T-helper 2 cell treated with Interferon-gamma antibody and Interleukin-4, amounts not matched to agents 100 ng/mL and 5 ng/mL, for 36 hours (primary cell): ENCODE data around the gene SEMA5B. TPM values are rescaled to one million over a fixed set of nuclear protein-coding genes. Genes with fewer than 3 reads are reported as not detected.

Experiments
- intact Hi-C: fragments of 100-400 bp; cut with micrococcal nuclease; formaldehyde crosslinking; loops from one replicate; pipeline ENCODE4 v1.15.1; 2023
- total RNA-seq: library from RNA; stranded (reverse); gene quantifications from 2 replicates; pipeline ENCODE4 v1.2.3, GENCODE V29; 2022

Gene SEMA5B
- total RNA-seq, 1 donor from 2014 or later = not detected

GRCh38 chr3:122996038-122996580 lies 31.5 kb downstream of the SEMA5B start:
- intact Hi-C loops = no loop called here

DNA sequence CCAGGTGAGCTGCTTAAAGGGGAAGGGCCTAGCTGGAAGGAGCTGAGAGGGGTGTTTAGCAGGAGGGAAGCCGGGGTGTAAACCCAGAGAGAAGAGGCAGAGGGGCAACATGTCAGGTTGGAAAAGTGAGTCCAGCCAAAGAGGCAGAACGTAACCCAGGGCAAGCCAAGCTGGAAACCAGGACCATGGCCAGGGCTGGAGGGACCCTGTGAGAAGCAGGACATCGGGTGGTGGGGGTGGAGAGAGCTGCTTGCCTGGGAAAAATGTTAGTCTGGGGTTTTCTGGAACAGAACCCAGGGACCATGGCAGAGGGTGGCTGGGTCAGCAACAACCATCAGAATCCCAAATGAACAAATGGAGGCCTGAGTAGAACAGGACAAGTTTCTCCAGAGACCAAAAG lies 32.6 kb downstream of the SEMA5B start:
- intact Hi-C loops = no loop called here

GRCh38 chr3:122993124-122993978 lies 34.2 kb downstream of the SEMA5B start:
- intact Hi-C loops = no loop called here

DNA sequence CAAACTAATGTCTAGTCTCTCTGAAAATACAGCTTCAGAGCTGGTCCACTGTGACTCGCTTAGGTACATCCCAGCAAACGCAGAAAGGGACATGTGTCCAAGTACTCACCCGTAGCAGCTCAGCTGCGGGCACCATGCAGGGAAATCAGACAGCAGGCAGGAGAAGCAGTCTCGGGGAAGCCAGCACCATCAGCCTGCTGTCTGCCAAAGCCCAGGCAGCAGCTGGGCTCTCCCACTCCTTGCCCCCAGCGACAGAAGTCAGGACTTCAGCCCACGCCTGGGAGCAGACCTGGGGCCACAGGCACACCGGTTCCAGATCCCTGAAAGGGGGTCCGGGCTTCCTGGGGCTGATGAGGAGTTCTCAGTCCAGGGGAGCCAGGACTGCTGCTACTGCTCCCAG lies 34.9 kb downstream of the SEMA5B start:
- intact Hi-C loops = no loop called here

DNA sequence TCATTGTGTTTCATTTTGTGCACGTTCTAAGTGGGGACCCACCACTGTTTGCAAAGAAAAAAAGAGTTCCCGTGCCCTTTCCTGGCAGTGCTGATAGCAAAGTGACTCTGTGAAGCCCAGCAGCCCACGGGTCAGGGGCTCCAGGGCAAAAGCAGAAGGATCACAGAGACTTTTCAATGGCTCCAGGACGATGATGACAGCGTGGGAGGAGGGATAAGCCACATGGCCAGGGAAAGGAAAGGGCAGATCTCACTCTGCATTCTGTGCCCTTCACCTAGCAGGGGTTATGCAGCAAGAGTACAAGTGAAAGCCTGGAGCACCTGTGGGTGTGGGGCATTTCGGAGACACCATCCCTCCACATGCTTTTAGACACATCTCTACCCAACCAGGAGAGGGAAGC lies 35.4 kb downstream of the SEMA5B start:
- intact Hi-C loops = no loop called here

DNA sequence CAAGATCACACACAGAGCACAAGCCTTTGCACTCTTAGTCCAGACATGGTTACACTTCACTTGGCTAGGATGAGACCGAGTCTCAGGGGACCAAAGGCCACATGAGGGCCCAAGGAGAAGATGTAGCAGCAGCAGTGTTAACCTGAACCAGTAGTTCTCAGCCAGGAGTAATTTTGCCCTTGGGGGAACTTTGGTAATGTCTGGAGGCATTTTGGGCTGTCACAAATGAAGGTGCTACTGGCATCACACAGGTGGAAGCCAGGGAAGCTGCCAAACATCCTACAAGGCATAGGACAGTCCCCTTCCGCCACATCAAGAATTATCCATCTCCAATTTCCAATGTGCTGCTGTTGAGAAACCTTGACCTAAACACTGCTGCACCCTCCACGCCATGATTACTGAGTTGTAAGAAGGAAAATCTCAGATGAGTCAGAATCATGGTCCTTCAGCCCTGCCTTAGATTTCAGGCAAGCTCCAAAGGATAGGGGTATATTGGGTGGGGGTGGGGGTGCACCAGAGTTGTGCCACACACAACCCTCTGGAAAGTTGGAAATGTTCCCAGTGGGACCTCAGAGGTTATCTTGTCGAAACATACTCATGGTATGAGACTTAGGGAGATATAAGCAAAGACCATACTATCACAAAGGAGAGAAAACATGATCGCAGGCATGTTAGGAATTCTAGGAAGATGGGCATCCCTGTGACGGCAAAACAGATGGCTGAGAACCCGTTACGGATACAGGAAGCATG lies 36.2 kb downstream of the SEMA5B start:
- intact Hi-C loops = no loop called here

DNA sequence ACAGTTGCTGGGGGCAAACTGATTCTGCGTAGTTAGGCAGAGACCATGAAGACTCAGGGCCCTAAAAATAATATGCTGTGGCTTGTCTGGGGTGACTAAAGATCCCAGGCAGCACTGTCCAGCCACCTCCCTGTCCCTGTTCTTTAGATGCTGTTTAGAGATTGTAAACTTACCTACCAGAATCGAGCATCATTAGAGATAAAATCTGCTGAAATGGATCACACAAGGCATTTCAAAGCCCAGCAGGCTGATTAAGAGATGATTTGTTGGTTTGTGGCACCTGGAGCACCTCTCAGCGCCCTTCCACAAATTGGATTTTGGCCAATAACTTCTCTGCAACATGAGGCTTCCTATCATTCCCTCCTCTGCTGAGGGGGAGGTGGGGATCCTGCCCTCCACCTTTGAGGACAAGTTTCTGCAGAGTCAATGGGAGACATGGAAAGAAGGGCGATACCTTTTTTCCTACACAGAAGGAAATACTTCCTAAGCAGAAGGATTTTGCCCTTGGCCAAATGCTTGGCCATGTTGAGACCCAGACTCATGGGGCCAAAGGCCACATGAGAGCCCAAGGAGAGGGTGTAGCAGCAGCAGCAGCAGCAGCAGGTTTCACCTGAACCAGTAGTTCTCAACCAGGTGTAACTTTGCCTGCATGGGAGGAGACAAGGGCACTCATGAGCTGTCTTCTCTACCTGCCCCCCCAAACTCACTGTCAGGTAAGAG lies 37.5 kb downstream of the SEMA5B start:
- intact Hi-C loops = no loop called here

- intact Hi-C loops = no loop called here
These were observed 39.1 kb downstream of the SEMA5B start for GRCh38 chr3:122988508-122988907.

DNA sequence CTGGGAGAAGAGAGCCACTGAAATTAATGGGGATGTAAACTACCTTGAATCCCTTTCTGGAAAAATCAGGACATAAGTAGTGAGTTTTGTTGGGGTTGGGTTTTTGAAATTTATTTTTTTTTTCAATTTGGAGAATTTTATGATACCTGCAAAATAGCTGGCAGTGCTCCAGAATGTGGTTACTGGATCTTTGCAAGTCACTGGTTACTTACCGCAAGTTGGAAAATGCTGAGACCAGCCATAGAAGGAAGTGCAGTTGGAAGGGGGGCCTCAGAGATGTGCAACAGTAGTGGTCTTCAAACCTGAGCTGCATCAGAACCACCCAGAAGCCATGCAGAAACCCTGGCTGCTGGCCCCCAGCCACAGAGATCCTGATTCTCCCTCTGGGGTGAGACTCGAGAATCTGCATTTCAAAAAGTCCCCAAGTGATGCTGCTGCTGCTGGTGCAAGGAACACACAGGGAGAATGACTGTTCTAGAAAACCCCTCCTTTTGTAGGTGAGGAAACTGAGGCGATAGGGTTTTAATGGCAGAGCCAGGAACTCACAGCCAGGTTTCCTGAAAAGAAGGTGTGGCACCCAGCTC lies 39.7 kb downstream of the SEMA5B start:
- intact Hi-C loops = no loop called here

- intact Hi-C loops = no loop called here
These were observed 40.3 kb downstream of the SEMA5B start for GRCh38 chr3:122987231-122987630.

- intact Hi-C loops = no loop called here
These were observed 40.8 kb downstream of the SEMA5B start for GRCh38 chr3:122986693-122987179.

- intact Hi-C loops = no loop called here
These were observed 42.0 kb downstream of the SEMA5B start for GRCh38 chr3:122985539-122985938.

DNA sequence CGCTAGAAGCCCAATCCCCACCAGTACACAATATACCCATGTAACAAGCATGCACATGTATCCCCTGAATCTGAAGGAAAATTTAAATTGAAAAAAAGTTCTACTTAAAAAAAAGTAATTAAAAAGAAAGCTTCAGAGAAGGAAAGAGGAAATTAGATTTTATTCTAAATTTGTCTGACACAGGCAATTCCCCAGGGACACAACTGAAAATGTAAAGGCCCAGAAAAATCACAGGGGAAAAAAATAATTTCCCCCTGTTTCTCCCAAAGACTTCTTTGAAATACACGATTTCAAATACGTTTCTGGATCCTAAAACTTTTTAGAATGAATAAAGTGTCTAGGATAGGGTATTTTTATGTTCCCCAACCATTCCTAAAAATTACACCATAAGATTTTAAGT lies 42.9 kb downstream of the SEMA5B start:
- intact Hi-C loops = no loop called here

DNA sequence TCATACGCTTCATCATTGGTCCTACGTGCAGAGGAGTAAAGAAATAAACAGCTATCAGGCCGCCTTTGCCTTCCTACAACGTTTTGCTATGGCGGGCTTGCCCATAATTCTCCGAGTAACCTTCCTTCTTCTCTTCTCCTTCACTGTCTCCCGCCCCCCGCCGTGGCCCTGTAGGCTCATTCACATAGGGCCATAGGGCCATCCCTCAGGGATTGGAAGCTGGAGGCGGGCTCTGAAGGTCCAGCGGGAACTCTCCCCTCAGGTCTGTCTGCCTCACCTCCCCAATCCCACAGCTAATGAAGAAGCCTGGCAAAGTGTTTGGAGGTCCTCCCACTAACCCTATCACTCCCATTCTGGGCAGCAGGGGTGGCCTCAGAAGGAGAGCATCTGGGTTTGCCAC lies 43.6 kb downstream of the SEMA5B start:
- intact Hi-C loops = no loop called here

- intact Hi-C loops = no loop called here
These were observed 45.1 kb downstream of the SEMA5B start for GRCh38 chr3:122982216-122983185.

DNA sequence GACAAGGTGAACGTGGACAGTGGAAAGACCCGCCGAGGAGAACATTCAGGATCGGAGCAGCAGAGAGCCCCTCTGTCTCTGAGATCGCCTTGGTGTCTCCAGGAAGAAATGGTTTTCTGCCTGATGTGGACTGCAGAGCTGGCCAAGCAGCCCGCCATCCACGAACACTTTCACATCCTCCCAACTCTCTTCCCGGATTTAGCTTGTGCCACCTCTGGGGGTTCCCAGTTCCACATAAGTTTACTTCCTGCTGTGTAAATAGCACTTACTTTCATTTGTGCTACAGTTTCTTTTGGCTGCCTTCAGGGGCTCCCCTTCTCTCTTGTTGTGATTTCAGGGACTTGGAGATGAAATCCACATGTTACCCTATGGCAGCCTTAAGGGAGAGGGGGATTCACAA lies 48.4 kb downstream of the SEMA5B start:
- intact Hi-C loops = no loop called here

GRCh38 chr3:122978569-122978968 lies 49.0 kb downstream of the SEMA5B start:
- intact Hi-C loops = no loop called here

DNA sequence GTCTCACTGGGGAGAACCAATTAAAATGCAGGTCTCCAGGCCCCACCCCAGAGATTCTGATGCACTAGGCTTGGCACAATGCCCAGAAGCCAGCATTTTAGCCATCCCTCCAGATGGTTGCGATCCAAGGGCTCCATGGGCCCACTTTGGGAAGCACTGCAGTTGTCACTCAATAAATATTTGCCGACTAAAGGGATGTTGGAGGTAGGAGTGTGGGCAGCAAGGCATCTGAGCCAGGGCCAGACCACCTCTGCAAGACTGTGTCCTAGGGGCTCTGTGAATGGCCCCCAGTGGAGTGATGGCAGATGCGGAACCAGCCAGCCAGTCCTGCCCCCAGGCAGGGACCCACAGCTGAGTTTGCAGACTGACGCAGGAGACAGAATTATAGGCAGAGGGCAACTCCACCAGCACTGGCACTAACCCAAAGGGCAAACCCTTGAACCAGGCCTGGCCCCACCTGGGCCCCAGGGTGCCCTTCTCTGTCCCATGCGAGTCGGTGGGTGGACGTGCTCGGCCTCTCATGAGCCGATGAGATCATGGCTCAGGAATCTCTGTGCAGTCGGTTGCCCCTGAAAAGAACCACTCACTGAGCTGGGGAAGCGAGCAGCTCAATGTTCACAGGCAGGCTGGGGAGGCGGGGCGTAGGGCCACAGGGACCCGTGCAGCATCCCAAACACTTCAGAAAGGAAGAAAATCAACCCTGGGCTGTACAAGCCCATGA lies 49.7 kb downstream of the SEMA5B start:
- intact Hi-C loops = no loop called here

DNA sequence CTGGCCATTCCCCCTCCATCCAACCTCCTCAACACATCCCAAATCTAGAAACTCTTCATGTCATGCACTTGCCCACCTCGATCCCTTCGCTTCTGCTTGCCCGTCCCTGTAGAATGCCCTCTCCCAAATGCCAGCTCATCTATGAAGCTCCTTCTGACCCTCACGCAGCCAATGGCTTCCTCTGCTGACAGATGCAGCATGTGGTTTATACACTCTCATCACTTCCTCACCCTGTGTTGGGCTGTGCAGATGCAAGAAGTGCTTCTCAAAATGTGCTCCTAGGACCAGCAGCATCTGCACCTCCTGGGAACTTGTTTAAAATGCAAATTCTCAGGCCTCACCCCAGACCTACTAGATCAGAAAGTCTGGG lies 51.7 kb downstream of the SEMA5B start:
- intact Hi-C loops = no loop called here
